HCT116 (cell line): Measurements from ENCODE around the gene CYP4F8. TPM values are rescaled to one million over a fixed set of nuclear protein-coding genes. Genes with fewer than 3 reads are reported as not detected.

ENCODE experiments used
- ATAC-seq: fragments of 200-7000 bp; cut with Tn5 transposase; 2 replicates; pipeline ENCODE4 v1.9.1; 2020; ENCODE audit warnings: mild to moderate bottlenecking, moderate library complexity
- BruUV-seq: library from RNA; stranded (reverse); fragments of 400-500 nt; replicated peaks from 2 replicates; lab custom pipeline; 2021; lab: Mats Ljungman, UMichigan
- CTCF ChIA-PET: fragments of 300-600 bp; sonication (Branson Sonifier 250); formaldehyde crosslinking; loops from one replicate; lab custom pipeline; 2021; ENCODE audit warnings: antibody characterized with exemption; lab: Charles Lee
- POLR2A ChIA-PET: fragments of 300-600, 350-600 bp; sonication (Branson Sonifier 250); formaldehyde crosslinking; loops from one replicate; lab custom pipeline; 2021; ENCODE audit warnings: antibody characterized with exemption; lab: Charles Lee
- RAD21 ChIA-PET, 2 experiments: fragments of 300-600 bp; sonication (Branson Sonifier 250); formaldehyde crosslinking; loops; one replicate each; lab custom pipeline; 2023; ENCODE audit warnings: low total read pairs in 2 of 2; ENCODE audit not compliant: uncharacterized antibody in 2 of 2, unreplicated experiment in 2 of 2, low non-redundant PET in 1 of 2; lab: Charles Lee
- DNase-seq: peaks from one replicate; pipeline ENCODE4 v3.0.0-alpha.2; 2010; ENCODE audit warnings: low read depth, low spot score
- H2AFZ ChIP-seq: fragments of 200-600 bp; shearing (Covaris generic), sonication (generic); 2 replicates; pipeline ENCODE4 v1.6.1; 2017; ENCODE audit warnings: low read depth, mixed run types, mixed read lengths, antibody characterized with exemption, low read length; ENCODE audit not compliant: poor library complexity, severe bottlenecking
- H3K27ac ChIP-seq: 2 replicates; pipeline ENCODE4 v1.5.1; 2012; ENCODE audit warnings: low read depth, low read length
- H3K27me3 ChIP-seq: fragments of 200-600 bp; sonication (generic); 2 replicates; pipeline ENCODE4 v1.6.1; 2016; ENCODE audit warnings: mixed run types, low read length, mixed read lengths; ENCODE audit not compliant: insufficient read depth
- H3K36me3 ChIP-seq, 2 experiments: fragments of 200-500 bp in 1 of 2; fragments of 200-600 bp in 1 of 2; sonication (Bioruptor generic) in 1 of 2; sonication (generic) in 1 of 2; 2 replicates each; pipeline versions ENCODE4 v1.5.1 to v1.6.1; 2014 to 2016; ENCODE audit warnings: low read length in 2 of 2, inconsistent platforms in 1 of 2, mixed read lengths in 1 of 2, mixed run types in 1 of 2; ENCODE audit not compliant: insufficient read depth in 2 of 2, control insufficient read depth in 1 of 2
- H3K4me1 ChIP-seq, 2 experiments: fragments of 200-600 bp in 1 of 2; sonication (generic) in 1 of 2; 2 replicates each; pipeline versions ENCODE4 v1.5.1 to v1.6.1; 2012 to 2017; ENCODE audit warnings: low read length in 2 of 2, inconsistent platforms in 1 of 2, mild to moderate bottlenecking in 1 of 2, mixed read lengths in 1 of 2, mixed run types in 1 of 2, moderate library complexity in 1 of 2; ENCODE audit not compliant: insufficient read depth in 2 of 2, control insufficient read depth in 1 of 2
- H3K4me2 ChIP-seq: fragments of 200-600 bp; sonication (generic); 2 replicates; pipeline ENCODE4 v1.6.1; 2017; ENCODE audit warnings: mixed run types, low read length, mixed read lengths
- H3K4me3 ChIP-seq, 2 experiments: fragments of 200-600 bp in 1 of 2; sonication (generic) in 1 of 2; replicated peaks in 1 of 2; 2 replicates each; pipeline ENCODE4 v1.5.1; 2011 to 2016; ENCODE audit warnings: low read length in 2 of 2, control low read depth in 1 of 2, low read depth in 1 of 2, mild to moderate bottlenecking in 1 of 2, mixed read lengths in 1 of 2, mixed run types in 1 of 2
- H3K79me2 ChIP-seq: fragments of 200-600 bp; sonication (generic); 2 replicates; pipeline ENCODE4 v1.6.1; 2017; ENCODE audit warnings: mild to moderate bottlenecking, mixed run types, low read length, moderate library complexity, mixed read lengths; ENCODE audit not compliant: insufficient read depth
- H3K9ac ChIP-seq: fragments of 200-600 bp; sonication (generic); 2 replicates; pipeline ENCODE4 v1.6.1; 2016; ENCODE audit warnings: low read length, mixed read lengths
- H3K9me2 ChIP-seq: fragments of 200-600 bp; sonication (generic), shearing (Covaris generic); 2 replicates; pipeline ENCODE4 v1.6.1; 2017; ENCODE audit warnings: mixed run types, mild to moderate bottlenecking, moderate library complexity; ENCODE audit not compliant: insufficient read depth
- H3K9me3 ChIP-seq, 2 experiments: fragments of 200-500 bp in 1 of 2; fragments of 200-600 bp in 1 of 2; sonication (Bioruptor generic) in 1 of 2; sonication (generic) in 1 of 2; 2 replicates each; pipeline ENCODE4 v1.6.1; 2014 to 2017; ENCODE audit warnings: low read length in 2 of 2, mixed read lengths in 2 of 2, inconsistent platforms in 1 of 2, low read depth in 1 of 2, mild to moderate bottlenecking in 1 of 2, mixed run types in 1 of 2, moderate library complexity in 1 of 2; ENCODE audit not compliant: control insufficient read depth in 1 of 2, insufficient read depth in 1 of 2
- H4K20me1 ChIP-seq: fragments of 200-600 bp; sonication (generic), shearing (Covaris generic); 2 replicates; pipeline ENCODE4 v1.6.1; 2017; ENCODE audit warnings: mixed run types, mild to moderate bottlenecking, moderate library complexity; ENCODE audit not compliant: insufficient read depth
- CEBPB ChIP-seq: IDR thresholded peaks from 2 replicates; pipeline ENCODE4 v1.6.1; 2012; ENCODE audit warnings: low read depth
- ELF1 ChIP-seq: IDR thresholded peaks from 2 replicates; pipeline ENCODE4 v1.6.1; 2012; ENCODE audit warnings: low read depth, borderline replicate concordance
- EZH2 ChIP-seq: fragments of 200-600 bp; sonication (generic); IDR thresholded peaks from 2 replicates; pipeline ENCODE4 v1.6.1; 2017; ENCODE audit warnings: antibody characterized with exemption, mixed run types
- JUND ChIP-seq: IDR thresholded peaks from 2 replicates; pipeline ENCODE4 v1.6.1; 2012
- RAD21 ChIP-seq: IDR thresholded peaks from 2 replicates; pipeline ENCODE4 v1.6.1; 2012; ENCODE audit warnings: low read depth, mild to moderate bottlenecking
- SP1 ChIP-seq: IDR thresholded peaks from 2 replicates; pipeline ENCODE4 v1.6.1; 2012; ENCODE audit warnings: low read depth
- SRF ChIP-seq: IDR thresholded peaks from 2 replicates; pipeline ENCODE4 v1.6.1; 2012; ENCODE audit warnings: low read depth
- ZFX ChIP-seq: fragments of 450-650 bp; IDR thresholded peaks from 2 replicates; pipeline ENCODE4 v1.6.1; 2017
- intact Hi-C: fragments of 100-400 bp; cut with micrococcal nuclease; formaldehyde crosslinking; loops from 2 replicates; pipeline ENCODE4 v1.10.0; 2022
- total RNA-seq: library from RNA; stranded (reverse); gene quantifications from one replicate; pipeline ENCODE4 v1.2.1, GENCODE V29; 2021; ENCODE audit not compliant: unreplicated experiment
- TF ChIP-seq, protein P1 (sequence below): IDR thresholded peaks from 2 replicates; pipeline ENCODE4 v1.6.1; 2012

CYP4F8 gene
- total RNA-seq, 1 experiment from 2014 or later = not detected

DNA sequence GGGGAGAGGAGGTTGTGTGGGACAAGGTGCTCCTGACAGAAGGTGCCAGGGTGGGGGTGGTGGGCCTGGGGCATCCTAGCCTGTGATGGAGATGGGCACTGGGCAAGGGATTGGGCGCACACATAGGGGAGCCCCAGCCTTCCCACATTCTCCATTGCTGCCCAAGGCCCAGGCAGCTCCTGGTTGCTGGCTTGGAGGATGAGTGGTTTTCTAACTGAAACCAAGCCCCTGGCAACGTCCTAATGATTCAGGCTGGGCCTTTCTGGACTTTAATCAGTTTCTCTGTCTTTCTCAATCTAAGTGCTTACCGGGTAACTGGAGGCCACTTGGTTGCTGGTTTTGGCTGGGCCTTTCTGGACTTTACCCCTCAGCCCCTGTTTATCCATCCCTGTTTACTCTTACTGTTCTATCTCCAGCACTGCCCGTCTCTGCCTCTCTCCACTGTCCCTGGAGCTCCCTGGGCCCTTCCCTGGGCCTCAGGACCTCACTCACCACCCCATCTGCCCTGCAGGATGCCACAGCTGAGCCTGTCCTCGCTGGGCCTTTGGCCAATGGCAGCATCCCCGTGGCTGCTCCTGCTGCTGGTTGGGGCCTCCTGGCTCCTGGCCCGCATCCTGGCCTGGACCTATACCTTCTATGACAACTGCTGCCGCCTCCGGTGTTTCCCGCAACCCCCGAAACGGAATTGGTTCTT lies 26.0 kb downstream of the CYP4F8 start:
- 0 out of 2 replicates have a peak overlapping the region, but pooled peaks have one; percentile 8 for H3K9ac ChIP-seq
- intact Hi-C loops = no loop called here
- H3K9me3 ChIP-seq = no peaks in the 10 kb centered on the region
- 0 out of 4 replicates have a peak overlapping the region, but pooled peaks of 1 of the 2 experiments have one; percentile 4 for H3K4me3 ChIP-seq
- peak overlapping the region; percentile 53 for H3K27ac ChIP-seq
- ATAC-seq (peak; percentile 56), DNase-seq (no peak)
- H3K4me2 ChIP-seq = peak overlapping the region; percentile 61
- CTCF ChIA-PET = interaction anchor here (1.0 to 1.4 kb wide), 2 partner anchors 11 to 168 kb away, joined by 3 to 4 read pairs; no protein-coding TSS in a partner anchor
- no peaks in the 10 kb centered on the region for H3K27me3 ChIP-seq
- H3K36me3 ChIP-seq = no peaks in the 10 kb centered on the region
- H4K20me1 ChIP-seq = no peaks in the 10 kb centered on the region
- no peak for TF ChIP-seq ELF1
- no peak for TF ChIP-seq CEBPB
- TF ChIP-seq, protein P1, sequence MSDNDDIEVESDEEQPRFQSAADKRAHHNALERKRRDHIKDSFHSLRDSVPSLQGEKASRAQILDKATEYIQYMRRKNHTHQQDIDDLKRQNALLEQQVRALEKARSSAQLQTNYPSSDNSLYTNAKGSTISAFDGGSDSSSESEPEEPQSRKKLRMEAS = no peak
- TF ChIP-seq JUND = no peak
- TF ChIP-seq SRF = no peak
- TF ChIP-seq SP1 = no peak
- TF ChIP-seq EZH2 = no peak
- RAD21 ChIA-PET = no interaction called here
- TSS peak; percentile 83 for BruUV-seq
- no peak overlapping the region for H2AFZ ChIP-seq
- POLR2A ChIA-PET = interaction anchor here (1.0 kb wide), 2 partner anchors 193 to 196 kb away, joined by 3 to 5 read pairs; no protein-coding TSS in a partner anchor
- H3K79me2 ChIP-seq = no peaks in the 10 kb centered on the region
- no peaks in the 10 kb centered on the region for H3K9me2 ChIP-seq
- peaks cover 16 to 30% of the 10 kb centered on the region in 2 experiments for H3K4me1 ChIP-seq

DNA sequence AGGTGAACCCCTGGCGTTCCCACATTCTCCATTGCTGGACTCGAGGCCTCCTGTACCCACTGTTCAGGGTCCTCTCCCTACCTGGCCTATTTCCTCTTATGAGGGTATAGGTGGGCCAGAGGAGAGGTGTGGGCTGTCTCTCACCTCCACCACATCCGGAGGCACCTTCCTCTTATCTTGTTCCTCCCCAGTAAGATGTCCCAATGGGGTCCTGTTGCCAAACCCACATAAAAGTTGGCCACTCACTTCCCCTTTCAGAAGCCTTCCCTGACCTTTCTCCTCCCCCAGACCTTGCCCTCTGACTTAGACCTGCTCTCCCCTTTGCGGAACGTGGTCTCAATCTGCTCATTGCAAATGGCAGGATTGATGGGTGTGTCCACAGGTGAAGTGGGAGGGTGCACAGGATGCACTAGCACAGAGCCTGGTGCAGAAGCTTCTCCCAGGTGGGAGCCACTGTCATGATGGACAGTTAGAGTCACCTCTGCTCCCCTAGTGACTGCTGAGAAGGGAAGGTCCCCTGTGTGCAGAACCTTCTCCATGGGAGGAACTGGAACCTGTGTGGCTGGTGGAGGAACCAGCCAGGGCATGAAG lies 27.0 kb downstream of the CYP4F8 start:
- peak overlapping the region; percentile 61; the same call in 1 of the 2 replicates for H3K4me2 ChIP-seq
- no peaks in the 10 kb centered on the region for H3K9me2 ChIP-seq
- ChIA-PET RAD21 (no interaction called here), CTCF (no interaction called here), POLR2A (no interaction called here)
- H3K36me3 ChIP-seq = no peaks in the 10 kb centered on the region
- no peak overlapping the region for H3K4me3 ChIP-seq
- H3K27ac ChIP-seq = no peak overlapping the region
- no peaks in the 10 kb centered on the region for H3K27me3 ChIP-seq
- ATAC-seq (no peak), DNase-seq (no peak)
- no TSS peak for BruUV-seq
- H3K9ac ChIP-seq = no peak overlapping the region
- peaks cover 16 to 30% of the 10 kb centered on the region in 2 experiments for H3K4me1 ChIP-seq
- H3K9me3 ChIP-seq = no peaks in the 10 kb centered on the region
- intact Hi-C loops = no loop called here
- H3K79me2 ChIP-seq = no peaks in the 10 kb centered on the region
- TF ChIP-seq RAD21 (no peak), ZFX (no peak)
- no peaks in the 10 kb centered on the region for H4K20me1 ChIP-seq
- H2AFZ ChIP-seq = no peak overlapping the region
